H9 (cell line): ENCODE measurements around the gene TPBGL. TPM values are rescaled to one million over a fixed set of nuclear protein-coding genes. Genes with fewer than 3 reads are reported as not detected.

Source experiments
- DNase-seq: peaks from one replicate; pipeline ENCODE4 v3.0.0-alpha.2; 2017
- H2AFZ ChIP-seq: one replicate; pipeline ENCODE4 v1.6.1; 2013; ENCODE audit warnings: mild to moderate bottlenecking, low read length, control low read depth, moderate library complexity
- H2AK5ac ChIP-seq: 2 replicates; pipeline ENCODE4 v1.6.1; 2013; ENCODE audit warnings: low read length, control low read depth, mixed read lengths; ENCODE audit not compliant: insufficient read length
- H2BK120ac ChIP-seq: one replicate; pipeline ENCODE4 v1.6.1; 2013; ENCODE audit warnings: low read depth, mild to moderate bottlenecking, low read length, control low read depth, inconsistent platforms; ENCODE audit not compliant: poor library complexity, severe bottlenecking
- H2BK12ac ChIP-seq: 2 replicates; pipeline ENCODE4 v1.6.1; 2013; ENCODE audit warnings: low read length, control low read depth, mixed read lengths, low read depth; ENCODE audit not compliant: insufficient read length
- H2BK15ac ChIP-seq: 2 replicates; pipeline ENCODE4 v1.6.1; 2013; ENCODE audit warnings: low read depth, low read length, control low read depth
- H2BK20ac ChIP-seq: one replicate; pipeline ENCODE4 v1.6.1; 2013; ENCODE audit warnings: low read depth, mild to moderate bottlenecking, low read length, control low read depth, inconsistent platforms; ENCODE audit not compliant: poor library complexity, severe bottlenecking
- H2BK5ac ChIP-seq: 2 replicates; pipeline ENCODE4 v1.6.1; 2013; ENCODE audit warnings: low read length, control low read depth, mixed read lengths; ENCODE audit not compliant: insufficient read length
- H3K14ac ChIP-seq: 2 replicates; pipeline ENCODE4 v1.6.1; 2013; ENCODE audit warnings: low read length, control low read depth; ENCODE audit not compliant: insufficient read depth
- H3K18ac ChIP-seq: 2 replicates; pipeline ENCODE4 v1.6.1; 2013; ENCODE audit warnings: low read depth, mild to moderate bottlenecking, mixed read lengths, low read length, control low read depth; ENCODE audit not compliant: insufficient read length
- H3K23ac ChIP-seq: 2 replicates; pipeline ENCODE4 v1.6.1; 2013; ENCODE audit warnings: low read length, control low read depth, mixed read lengths, low read depth; ENCODE audit not compliant: insufficient read length
- H3K23me2 ChIP-seq: 2 replicates; pipeline ENCODE4 v1.6.1; 2013; ENCODE audit warnings: low read depth, mild to moderate bottlenecking, mixed read lengths, low read length, control low read depth; ENCODE audit not compliant: insufficient read length, poor library complexity, severe bottlenecking
- H3K27ac ChIP-seq: 2 replicates; pipeline ENCODE4 v1.5.1; 2013; ENCODE audit warnings: low read length, control low read depth, mixed read lengths, low read depth; ENCODE audit not compliant: insufficient read length
- H3K27me3 ChIP-seq: 2 replicates; pipeline ENCODE4 v1.6.1; 2013; ENCODE audit warnings: low read length, control low read depth, inconsistent platforms; ENCODE audit not compliant: insufficient read depth
- H3K4ac ChIP-seq: 2 replicates; pipeline ENCODE4 v1.6.1; 2013; ENCODE audit warnings: low read depth, mild to moderate bottlenecking, control low read depth, inconsistent platforms, low read length, moderate library complexity
- H3K4me1 ChIP-seq: 2 replicates; pipeline ENCODE4 v1.6.1; 2013; ENCODE audit warnings: low read length, control low read depth, inconsistent platforms; ENCODE audit not compliant: insufficient read depth
- H3K4me2 ChIP-seq: 2 replicates; pipeline ENCODE4 v1.6.1; 2013; ENCODE audit warnings: low read length, control low read depth, mixed read lengths; ENCODE audit not compliant: insufficient read length, insufficient read depth
- H3K56ac ChIP-seq: 2 replicates; pipeline ENCODE4 v1.6.1; 2013; ENCODE audit warnings: low read depth, mild to moderate bottlenecking, mixed read lengths, low read length, control low read depth; ENCODE audit not compliant: insufficient read length
- H3K79me1 ChIP-seq: 2 replicates; pipeline ENCODE4 v1.6.1; 2013; ENCODE audit warnings: low read depth, mild to moderate bottlenecking, moderate library complexity, low read length, control low read depth, inconsistent platforms; ENCODE audit not compliant: insufficient read depth, poor library complexity, severe bottlenecking
- H3K79me2 ChIP-seq: 2 replicates; pipeline ENCODE4 v1.6.1; 2013; ENCODE audit warnings: low read length, control low read depth, inconsistent platforms; ENCODE audit not compliant: insufficient read depth
- H3K9ac ChIP-seq: 2 replicates; pipeline ENCODE4 v1.6.1; 2013; ENCODE audit warnings: low read length, control low read depth, mixed read lengths; ENCODE audit not compliant: insufficient read length; ENCODE audit errors: extremely low read depth
- H3K9me3 ChIP-seq: one replicate; pipeline ENCODE4 v1.6.1; 2013; ENCODE audit warnings: low read depth, low read length, inconsistent platforms; ENCODE audit not compliant: control insufficient read depth
- H3T11ph ChIP-seq: one replicate; pipeline ENCODE4 v1.6.1; 2013; ENCODE audit warnings: mild to moderate bottlenecking, low read length, control low read depth, inconsistent platforms
- H4K20me1 ChIP-seq: one replicate; pipeline ENCODE4 v1.6.1; 2013; ENCODE audit not compliant: control insufficient read depth, insufficient read length, insufficient read depth
- H4K5ac ChIP-seq: 2 replicates; pipeline ENCODE4 v1.6.1; 2013; ENCODE audit warnings: low read depth, mild to moderate bottlenecking, mixed read lengths, low read length, control low read depth; ENCODE audit not compliant: insufficient read length
- H4K8ac ChIP-seq: replicated peaks from 2 replicates; pipeline ENCODE4 v1.6.1; 2013; ENCODE audit warnings: low read length, control low read depth, mixed read lengths, low read depth; ENCODE audit not compliant: insufficient read length
- H4K91ac ChIP-seq: 2 replicates; pipeline ENCODE4 v1.6.1; 2013; ENCODE audit warnings: low read depth, mild to moderate bottlenecking, moderate library complexity, mixed read lengths, low read length, control low read depth; ENCODE audit not compliant: insufficient read length
- H3K27ac Mint-ChIP-seq, 3 experiments: 2 replicates in 2 of 3; 3 replicates in 1 of 3; pipeline ENCODE4 v1.8.0; 2020 to 2021; ENCODE audit warnings: mixed read lengths in 3 of 3, mild to moderate bottlenecking in 1 of 3, moderate library complexity in 1 of 3
- H3K27me3 Mint-ChIP-seq: 2 replicates; pipeline ENCODE4 v1.8.0; 2021; ENCODE audit warnings: low read depth, mild to moderate bottlenecking, moderate library complexity, mixed read lengths
- H3K36me3 Mint-ChIP-seq, 3 experiments: 2 replicates in 2 of 3; 3 replicates in 1 of 3; pipeline ENCODE4 v1.8.0; 2020 to 2021; ENCODE audit warnings: low read depth in 3 of 3, mixed read lengths in 3 of 3; ENCODE audit not compliant: insufficient read depth in 1 of 3
- H3K4me1 Mint-ChIP-seq, 2 experiments: 2 replicates each; pipeline ENCODE4 v1.8.0; 2020; ENCODE audit warnings: mixed read lengths in 2 of 2
- H3K4me3 Mint-ChIP-seq, 2 experiments: 2 replicates in 1 of 2; 3 replicates in 1 of 2; pipeline ENCODE4 v1.8.0; 2020 to 2021; ENCODE audit warnings: mild to moderate bottlenecking in 2 of 2, mixed read lengths in 2 of 2, moderate library complexity in 1 of 2
- H3K9me3 Mint-ChIP-seq, 2 experiments: 2 replicates in 1 of 2; 3 replicates in 1 of 2; pipeline ENCODE4 v1.8.0; 2020; ENCODE audit warnings: mild to moderate bottlenecking in 2 of 2, mixed read lengths in 2 of 2, moderate library complexity in 1 of 2
- CTCF ChIP-seq: fragments of 200-600 bp; sonication (generic); conservative IDR thresholded peaks from 3 replicates; pipeline ENCODE4 v1.8.0; 2021; ENCODE audit warnings: antibody characterized with exemption, mild to moderate bottlenecking
- WGBS: extraction: QIAGEN DNeasy Blood & Tissue Kit; methylation state at CpG from one replicate; pipeline ENCODE4 v1.1.7; 2013; ENCODE audit warnings: missing lambda C conversion rate, low lambda C conversion rate, mixed read lengths; ENCODE audit not compliant: insufficient read length; ENCODE audit errors: extremely low coverage; 5-methylcytosine and 5-hydroxymethylcytosine counted together
- total RNA-seq: library from RNA; stranded (reverse); gene quantifications from 2 replicates; pipeline ENCODE4 v1.2.1, GENCODE V29; 2021

Gene TPBGL
- total RNA-seq, 1 experiment from 2014 or later: 0.61 TPM

- no peak overlapping the region for H3K18ac ChIP-seq
- H3K4ac ChIP-seq: no peak overlapping the region
- no peaks in the 10 kb centered on the region for H3K79me1 ChIP-seq
- no peak overlapping the region for H2BK5ac ChIP-seq
- H4K20me1 ChIP-seq: no peaks in the 10 kb centered on the region
- Mint-ChIP-seq H3K36me3 (no peaks in the 10 kb centered on the region), H3K27ac (no peak overlapping the region), H3K4me3 (no peak overlapping the region), H3K27me3 (no peaks in the 10 kb centered on the region), H3K9me3 (no peaks in the 10 kb centered on the region), H3K4me1 (peaks cover 10 to 22% of the 10 kb centered on the region in 2 experiments)
- H3K27ac ChIP-seq: no peak overlapping the region
- no peaks in the 10 kb centered on the region for H3K9me3 ChIP-seq
- H4K8ac ChIP-seq: no peak overlapping the region
- H2BK15ac ChIP-seq: no peak overlapping the region
- no peak overlapping the region for H2AFZ ChIP-seq
- H2BK120ac ChIP-seq: no peak overlapping the region
- WGBS: no CpG with 5 or more reads among the region's 15 CpGs
- no peak overlapping the region for H2BK12ac ChIP-seq
- no peaks in the 10 kb centered on the region for H3K79me2 ChIP-seq
- no peak for DNase-seq
- H4K91ac ChIP-seq: no peak overlapping the region
- H3K14ac ChIP-seq: no peak overlapping the region
- H4K5ac ChIP-seq: no peak overlapping the region
- H3K9ac ChIP-seq: no peak overlapping the region
- no peaks in the 10 kb centered on the region for H3K27me3 ChIP-seq
- H3T11ph ChIP-seq: no peak overlapping the region
- no peaks in the 10 kb centered on the region; the same call in 1 of the 2 replicates for H3K4me1 ChIP-seq
- no peak overlapping the region for H2AK5ac ChIP-seq
- no peak overlapping the region for H3K56ac ChIP-seq
- no peaks in the 10 kb centered on the region for H3K23me2 ChIP-seq
- H2BK20ac ChIP-seq: no peak overlapping the region
- H3K23ac ChIP-seq: no peak overlapping the region
- no peak overlapping the region for H3K4me2 ChIP-seq
- TF ChIP-seq CTCF: no peak
Observed at GRCh38 chr11:75193271-75193670, 47.3 kb upstream of the TPBGL start.
